Breast epithelium (tissue), 4 donors: Measurements from ENCODE around the gene CTSL. TPM values are rescaled to one million over a fixed set of nuclear protein-coding genes. Genes with fewer than 3 reads are reported as not detected.
A peak's percentile ranks its signal among the peaks of the same experiment; 100 is the strongest.

Experiments used
- DNase-seq, 2 donors: peaks; one replicate each; pipeline ENCODE4 v3.0.0-alpha.2; 2019; ENCODE audit warnings: low spot score in 2 of 2
- H3K27ac ChIP-seq, 2 donors: fragments of 200-600 bp; sonication (generic) in 1 of 2; one replicate each; pipeline ENCODE4 v1.5.1; 2016 to 2019; ENCODE audit warnings: mild to moderate bottlenecking in 1 of 2
- H3K27me3 ChIP-seq, 2 donors: fragments of 200-600 bp; sonication (generic) in 1 of 2; one replicate each; pipeline versions ENCODE4 v1.5.1 to v1.6.0; 2017 to 2019; ENCODE audit warnings: control low read depth in 1 of 2, mild to moderate bottlenecking in 1 of 2
- H3K36me3 ChIP-seq: fragments of 200-600 bp; one replicate; pipeline ENCODE4 v1.5.1; 2019
- H3K4me1 ChIP-seq, 2 donors: fragments of 200-600 bp; sonication (generic); one replicate each; pipeline ENCODE4 v1.5.1; 2016 to 2019; ENCODE audit warnings: control low read depth in 1 of 2
- H3K4me3 ChIP-seq, 3 donors: fragments of 200-600 bp; sonication (generic); 1 replicate in 2 of 3; 2 replicates in 1 of 3; pipeline ENCODE4 v1.5.1; 2016 to 2019; ENCODE audit warnings: mild to moderate bottlenecking in 3 of 3, moderate library complexity in 2 of 3
- H3K9me3 ChIP-seq, 2 donors: fragments of 200-600 bp; sonication (generic) in 1 of 2; one replicate each; pipeline ENCODE4 v1.5.1; 2016 to 2019; ENCODE audit warnings: control low read depth in 1 of 2
- POLR2A ChIP-seq: fragments of 450-650 bp; IDR thresholded peaks from one replicate; pipeline ENCODE4 v1.6.1; 2016; ENCODE audit warnings: antibody characterized with exemption, mild to moderate bottlenecking, moderate library complexity
- POLR2AphosphoS5 ChIP-seq, 3 donors: sonication (generic); formaldehyde crosslinking; IDR thresholded peaks; one replicate each; pipeline ENCODE4 v1.6.1; 2017; ENCODE audit warnings: antibody characterized with exemption in 3 of 3
- intact Hi-C: fragments of 100-400 bp; cut with DNase I; formaldehyde crosslinking; loops from one replicate; pipeline ENCODE4 v1.15.1; 2023; ENCODE audit warnings: low total_unique reads
- total RNA-seq, 3 donors: library from RNA; depleted of rRNA; stranded (reverse); fragments of >200 nt; gene quantifications; one replicate each; pipeline ENCODE4 v1.1.0, GENCODE V29; 2016
- TF ChIP-seq, protein P1 (sequence below), 3 donors: fragments of 450-650 bp; IDR thresholded peaks; one replicate each; pipeline ENCODE4 v1.5.1; 2016 to 2017; ENCODE audit warnings: antibody characterized with exemption in 3 of 3, mild to moderate bottlenecking in 3 of 3, moderate library complexity in 3 of 3

Gene CTSL
- total RNA-seq, 3 donors from 2014 or later = 89.0 to 147 (median 134) TPM

DNA sequence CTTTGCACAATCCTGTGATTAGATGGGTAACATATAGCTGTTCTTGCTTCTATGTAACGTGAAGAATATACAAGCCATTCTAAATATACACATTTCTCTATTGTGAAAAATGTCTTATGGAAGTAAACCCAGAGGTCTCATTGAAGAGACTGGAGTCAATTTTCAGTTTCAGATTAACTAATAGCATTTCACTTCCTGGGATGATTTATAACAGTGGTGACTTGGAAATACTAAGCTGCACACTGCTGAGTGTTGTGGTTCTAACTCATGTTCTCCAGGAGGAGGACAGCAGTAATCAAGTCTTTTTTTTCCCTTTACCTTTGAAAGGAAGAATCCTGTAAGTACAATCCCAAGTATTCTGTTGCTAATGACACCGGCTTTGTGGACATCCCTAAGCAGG lies 3.3 kb downstream of the CTSL start:
- H3K4me1 ChIP-seq = no peaks in the 10 kb centered on the region
- H3K9me3 ChIP-seq = no peaks in the 10 kb centered on the region
- H3K36me3 ChIP-seq = no peaks in the 10 kb centered on the region
- H3K27ac ChIP-seq = no peak overlapping the region
- DNase-seq = no peak
- H3K4me3 ChIP-seq = peak overlapping the region in 1 of 3 donors; percentile 21
- H3K27me3 ChIP-seq = peaks cover 0 to 4% of the 10 kb centered on the region in 2 donors
- intact Hi-C loops = no loop called here
- TF ChIP-seq POLR2A (no peak), POLR2AphosphoS5 (IDR thresholded peaks at IDR 0.05) (no peak)
- TF ChIP-seq, protein P1, sequence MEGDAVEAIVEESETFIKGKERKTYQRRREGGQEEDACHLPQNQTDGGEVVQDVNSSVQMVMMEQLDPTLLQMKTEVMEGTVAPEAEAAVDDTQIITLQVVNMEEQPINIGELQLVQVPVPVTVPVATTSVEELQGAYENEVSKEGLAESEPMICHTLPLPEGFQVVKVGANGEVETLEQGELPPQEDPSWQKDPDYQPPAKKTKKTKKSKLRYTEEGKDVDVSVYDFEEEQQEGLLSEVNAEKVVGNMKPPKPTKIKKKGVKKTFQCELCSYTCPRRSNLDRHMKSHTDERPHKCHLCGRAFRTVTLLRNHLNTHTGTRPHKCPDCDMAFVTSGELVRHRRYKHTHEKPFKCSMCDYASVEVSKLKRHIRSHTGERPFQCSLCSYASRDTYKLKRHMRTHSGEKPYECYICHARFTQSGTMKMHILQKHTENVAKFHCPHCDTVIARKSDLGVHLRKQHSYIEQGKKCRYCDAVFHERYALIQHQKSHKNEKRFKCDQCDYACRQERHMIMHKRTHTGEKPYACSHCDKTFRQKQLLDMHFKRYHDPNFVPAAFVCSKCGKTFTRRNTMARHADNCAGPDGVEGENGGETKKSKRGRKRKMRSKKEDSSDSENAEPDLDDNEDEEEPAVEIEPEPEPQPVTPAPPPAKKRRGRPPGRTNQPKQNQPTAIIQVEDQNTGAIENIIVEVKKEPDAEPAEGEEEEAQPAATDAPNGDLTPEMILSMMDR (IDR thresholded peaks at IDR 0.05) = no peak

DNA sequence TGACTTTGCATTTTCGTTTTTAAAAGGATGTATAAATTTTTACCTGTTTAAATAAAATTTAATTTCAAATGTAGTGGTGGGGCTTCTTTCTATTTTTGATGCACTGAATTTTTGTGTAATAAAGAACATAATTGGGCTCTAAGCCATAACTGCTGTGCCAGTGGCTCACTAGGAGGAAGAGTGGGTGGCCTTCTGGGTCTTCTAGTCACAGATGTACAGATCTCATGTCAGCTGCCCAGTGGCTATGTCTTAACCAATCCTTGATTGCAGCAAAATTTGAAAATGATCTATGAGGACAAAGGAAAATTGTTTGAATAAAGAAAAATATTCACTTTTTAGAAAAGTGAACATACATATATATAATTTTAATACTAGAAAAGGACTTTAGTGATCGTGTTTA lies 5.4 kb downstream of the CTSL start:
- no peaks in the 10 kb centered on the region for H3K36me3 ChIP-seq
- no peak overlapping the region for H3K27ac ChIP-seq
- no peak for DNase-seq
- H3K27me3 ChIP-seq = peaks cover 0 to 4% of the 10 kb centered on the region in 2 donors
- H3K4me1 ChIP-seq = no peaks in the 10 kb centered on the region
- no peak overlapping the region for H3K4me3 ChIP-seq
- intact Hi-C loops = no loop called here
- TF ChIP-seq POLR2AphosphoS5 (IDR thresholded peaks at IDR 0.05) = no peak
- TF ChIP-seq POLR2A = no peak
- H3K9me3 ChIP-seq = no peaks in the 10 kb centered on the region

DNA sequence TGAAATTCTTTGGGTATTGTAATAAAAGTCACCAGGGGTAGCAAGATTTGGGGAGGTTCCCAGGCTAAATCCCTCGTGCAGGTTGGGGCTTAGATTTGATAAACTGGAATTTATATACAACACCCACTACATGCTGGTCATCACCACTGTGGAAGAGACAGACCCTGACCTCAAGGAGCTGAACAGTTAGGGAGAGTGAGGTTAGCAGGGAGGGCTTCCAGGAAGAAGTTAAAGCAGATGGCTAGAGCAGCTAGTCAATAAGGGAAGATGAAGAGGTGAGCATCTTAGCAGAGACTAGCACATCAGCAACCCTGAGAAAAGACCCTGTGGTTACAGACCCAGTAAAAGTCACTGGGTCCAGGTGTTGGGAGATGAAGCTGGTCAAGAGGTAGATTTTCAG lies 6.4 kb downstream of the CTSL start:
- no peaks in the 10 kb centered on the region for H3K36me3 ChIP-seq
- no peak overlapping the region for H3K27ac ChIP-seq
- intact Hi-C loops = no loop called here
- H3K4me1 ChIP-seq = no peaks in the 10 kb centered on the region
- DNase-seq = no peak
- H3K9me3 ChIP-seq = no peaks in the 10 kb centered on the region
- TF ChIP-seq POLR2AphosphoS5 (IDR thresholded peaks at IDR 0.05) = no peak
- TF ChIP-seq, protein P1 (IDR thresholded peaks at IDR 0.05) = no peak
- no peak for TF ChIP-seq POLR2A
- H3K27me3 ChIP-seq = peaks cover 0 to 4% of the 10 kb centered on the region in 2 donors
- no peak overlapping the region for H3K4me3 ChIP-seq

DNA sequence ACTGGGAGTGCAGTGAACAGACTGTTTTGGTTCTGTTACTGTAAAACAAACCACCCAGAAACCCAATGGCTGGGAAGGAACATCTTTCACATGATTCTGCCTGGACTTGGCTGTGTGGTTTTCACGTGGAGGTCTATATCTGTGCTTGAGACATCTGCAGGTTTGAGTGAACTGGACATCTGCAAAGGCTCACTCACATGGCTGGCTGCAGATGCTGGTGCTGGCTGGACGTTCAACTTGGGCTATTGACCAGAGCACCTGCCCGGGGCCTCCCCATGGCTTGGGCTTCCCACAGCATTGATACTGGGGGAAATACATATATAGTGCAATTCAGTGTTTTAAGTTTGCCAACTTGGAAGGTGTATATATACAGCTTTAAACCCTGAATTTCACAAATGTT lies 6.8 kb downstream of the CTSL start:
- no peak for DNase-seq
- no peak overlapping the region for H3K4me3 ChIP-seq
- no peaks in the 10 kb centered on the region for H3K9me3 ChIP-seq
- peaks cover 0 to 4% of the 10 kb centered on the region in 2 donors for H3K27me3 ChIP-seq
- H3K4me1 ChIP-seq = no peaks in the 10 kb centered on the region
- no peaks in the 10 kb centered on the region for H3K36me3 ChIP-seq
- no peak overlapping the region for H3K27ac ChIP-seq
- TF ChIP-seq, protein P1 (IDR thresholded peaks at IDR 0.05) = no peak
- TF ChIP-seq POLR2A (no peak), POLR2AphosphoS5 (IDR thresholded peaks at IDR 0.05) (no peak)
- intact Hi-C loops = no loop called here

DNA sequence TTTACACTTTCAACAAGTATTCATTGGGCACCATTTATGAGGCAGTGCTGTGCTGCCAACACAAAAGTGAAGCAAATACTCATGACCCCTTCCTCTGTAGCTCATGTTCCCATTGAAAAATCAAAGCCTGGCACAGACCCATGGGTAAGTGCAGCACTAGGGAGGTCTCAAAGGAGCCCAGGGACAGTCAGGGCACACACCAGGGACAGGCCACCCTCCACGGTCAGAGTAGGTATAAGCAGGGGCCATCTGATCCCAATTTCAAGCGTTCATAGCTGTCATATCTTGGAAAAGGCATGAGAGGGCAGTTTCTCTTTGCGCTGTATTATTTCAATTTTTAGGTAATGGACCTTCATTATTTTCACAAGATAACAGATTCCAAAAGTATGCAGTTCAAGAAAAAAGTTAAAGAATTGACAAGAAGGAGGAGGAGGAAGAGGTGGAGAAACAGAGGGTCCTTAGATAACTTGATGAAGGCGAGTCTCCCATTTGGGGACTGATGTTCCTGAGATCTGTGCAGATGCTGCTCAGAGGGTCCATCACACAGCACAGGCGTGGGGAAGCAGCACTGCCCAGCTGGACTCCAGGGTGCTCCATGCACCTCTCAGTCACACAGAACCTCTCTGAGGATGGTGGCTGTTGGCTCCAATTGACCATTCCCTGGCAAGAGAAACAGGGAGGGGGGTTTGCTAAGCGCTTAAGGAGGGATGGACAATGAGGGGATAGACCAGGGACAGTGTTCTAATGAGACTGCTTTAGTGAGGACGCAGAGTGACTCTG lies 7.5 kb downstream of the CTSL start:
- peaks cover 0 to 4% of the 10 kb centered on the region in 2 donors for H3K27me3 ChIP-seq
- intact Hi-C loops = no loop called here
- DNase-seq = no peak
- no peaks in the 10 kb centered on the region for H3K9me3 ChIP-seq
- no peak overlapping the region for H3K27ac ChIP-seq
- no peak overlapping the region for H3K4me3 ChIP-seq
- H3K36me3 ChIP-seq = no peaks in the 10 kb centered on the region
- H3K4me1 ChIP-seq = no peaks in the 10 kb centered on the region
- TF ChIP-seq POLR2AphosphoS5 (IDR thresholded peaks at IDR 0.05) = no peak
- TF ChIP-seq POLR2A = no peak
- TF ChIP-seq, protein P1 (IDR thresholded peaks at IDR 0.05) = no peak
